NCI-H510A treated with DMSO at 0.1 percent for 48 hours (cell line): Measurements from ENCODE around the gene ITGA8.
"Not testable (repeated sequence)": the region's sequence is repeated elsewhere in the genome, so short reads cannot be mapped to it uniquely, and the experiment has no call there.

Experiments used
- DNase-seq: peaks from one replicate; lab custom pipeline; 2025; lab: John Stamatoyannopoulos, UW

The ITGA8 gene

DNA sequence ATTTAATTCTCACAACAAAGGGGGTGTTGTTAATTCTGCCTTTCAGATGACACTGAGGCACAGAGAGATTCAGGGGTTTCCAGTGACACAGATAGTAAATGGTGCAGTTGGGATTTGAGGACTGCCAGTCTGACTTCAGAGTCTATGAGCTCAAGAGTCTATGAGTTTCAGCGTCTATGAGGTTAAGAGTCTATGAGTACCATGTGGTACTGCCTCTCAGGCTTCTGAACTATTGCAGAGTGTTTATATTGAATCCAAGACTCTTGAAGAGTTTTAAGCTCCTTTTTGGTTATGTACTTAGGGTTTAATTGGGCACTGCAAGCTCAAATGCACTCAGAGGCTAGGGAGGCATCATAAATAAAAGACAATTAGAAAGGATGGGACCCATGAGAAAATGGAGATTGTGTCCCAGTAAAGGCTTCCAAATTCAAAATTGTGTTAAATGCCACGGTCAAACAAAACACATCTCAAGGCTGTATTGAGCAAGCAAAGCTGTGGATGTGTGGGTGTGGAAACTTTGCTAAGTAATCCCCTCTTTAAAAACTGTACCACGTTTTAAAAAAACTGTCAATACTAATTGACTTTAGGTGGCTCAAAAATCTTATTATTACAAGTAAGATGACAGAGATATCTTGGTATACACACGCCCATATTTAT, 224.7 kb downstream of the ITGA8 start:
- no peak for DNase-seq

DNA sequence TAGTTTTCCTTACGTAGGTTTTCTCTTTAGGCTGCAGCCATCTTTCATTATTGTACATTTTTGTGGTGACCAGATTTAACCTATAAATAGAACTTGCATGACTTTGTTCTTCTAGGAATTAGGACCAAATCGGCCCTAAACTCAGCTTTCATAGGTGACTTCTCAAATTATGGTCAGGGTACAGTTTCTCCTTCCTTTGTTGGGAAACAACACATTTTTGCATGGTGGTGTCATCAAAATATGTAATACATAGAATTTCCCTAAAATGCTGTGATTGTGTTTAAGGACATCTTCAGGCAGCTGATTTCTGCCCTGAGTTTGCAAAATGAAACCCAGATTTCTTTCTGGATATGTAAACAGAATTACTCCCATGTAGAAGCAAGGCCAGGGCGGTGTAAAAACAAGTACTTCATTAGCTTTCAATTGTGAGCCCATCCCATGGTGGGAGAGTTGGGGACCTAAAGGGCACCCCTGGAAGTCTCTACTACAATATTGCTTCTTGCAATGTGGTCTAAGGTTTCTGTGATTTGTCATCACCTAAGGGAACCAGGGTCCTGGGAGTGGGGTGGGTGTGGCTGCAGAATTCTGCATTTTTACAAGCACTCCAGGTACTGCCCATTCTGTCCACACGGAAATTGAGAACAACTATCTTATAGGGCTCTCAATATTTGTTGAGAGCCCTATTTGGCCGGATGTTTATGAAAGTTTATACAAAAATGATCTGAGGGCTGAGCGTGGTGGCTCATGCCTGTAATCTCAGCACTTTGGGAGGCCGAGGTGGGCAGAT, 227.7 kb downstream of the ITGA8 start:
- no peak for DNase-seq

DNA sequence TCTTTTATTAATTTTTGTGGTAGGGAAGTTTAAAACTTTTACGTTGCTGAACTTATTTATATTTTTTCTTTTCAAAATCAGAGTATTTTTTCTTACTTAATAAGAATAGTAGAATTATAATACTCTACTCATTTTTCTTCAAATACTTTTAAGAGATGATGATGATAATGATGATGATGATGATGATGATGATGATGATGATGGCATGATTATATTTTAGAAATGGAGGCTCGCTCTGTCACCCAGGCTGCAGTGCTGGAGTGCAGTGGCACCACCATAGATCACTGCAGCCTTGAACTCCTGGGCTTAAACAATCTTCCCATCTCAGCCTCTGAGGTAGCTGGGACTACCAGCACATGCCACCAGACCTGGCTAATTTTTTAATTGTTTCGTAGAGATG, 230.3 kb downstream of the ITGA8 start:
- no peak for DNase-seq

DNA sequence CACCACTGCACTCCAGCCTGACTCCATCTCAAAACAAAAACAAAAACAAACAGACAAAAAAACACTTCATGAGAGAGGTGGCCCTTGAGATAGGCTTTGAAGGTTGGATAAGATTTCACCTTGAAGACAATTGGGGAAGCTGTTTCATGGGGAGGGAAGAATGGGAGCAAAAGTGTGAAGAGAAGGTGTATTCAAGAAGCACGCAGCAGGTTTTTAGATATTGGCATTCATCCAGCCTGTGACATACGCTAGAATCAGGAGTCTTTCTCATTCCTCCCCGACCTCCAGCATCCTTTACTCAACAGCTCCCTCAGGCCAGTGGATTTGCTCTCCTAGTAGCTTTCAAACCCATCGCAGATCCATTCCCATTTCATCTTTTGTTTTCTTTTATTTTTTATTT, 232.3 kb downstream of the ITGA8 start:
- DNase-seq, result no peak

DNA sequence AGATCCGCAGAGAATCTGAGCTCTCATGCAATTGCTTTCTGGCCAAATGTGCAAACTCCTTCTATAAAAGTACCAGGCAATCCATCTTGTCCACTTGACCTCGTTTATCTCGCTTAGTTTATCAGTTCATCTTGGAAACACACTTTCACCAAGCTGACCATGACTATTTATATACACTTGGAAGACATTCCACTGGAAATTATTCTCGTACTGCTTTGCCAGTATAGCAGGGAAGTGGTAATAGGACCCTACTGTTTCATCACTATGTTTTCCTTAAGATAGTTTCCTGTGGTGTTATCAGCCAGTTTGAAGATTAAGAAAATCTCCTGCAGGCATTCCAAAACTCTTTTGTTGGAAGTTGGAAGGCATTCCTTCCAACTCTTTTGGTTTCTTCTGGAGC, 233.3 kb downstream of the ITGA8 start:
- no peak for DNase-seq

DNA sequence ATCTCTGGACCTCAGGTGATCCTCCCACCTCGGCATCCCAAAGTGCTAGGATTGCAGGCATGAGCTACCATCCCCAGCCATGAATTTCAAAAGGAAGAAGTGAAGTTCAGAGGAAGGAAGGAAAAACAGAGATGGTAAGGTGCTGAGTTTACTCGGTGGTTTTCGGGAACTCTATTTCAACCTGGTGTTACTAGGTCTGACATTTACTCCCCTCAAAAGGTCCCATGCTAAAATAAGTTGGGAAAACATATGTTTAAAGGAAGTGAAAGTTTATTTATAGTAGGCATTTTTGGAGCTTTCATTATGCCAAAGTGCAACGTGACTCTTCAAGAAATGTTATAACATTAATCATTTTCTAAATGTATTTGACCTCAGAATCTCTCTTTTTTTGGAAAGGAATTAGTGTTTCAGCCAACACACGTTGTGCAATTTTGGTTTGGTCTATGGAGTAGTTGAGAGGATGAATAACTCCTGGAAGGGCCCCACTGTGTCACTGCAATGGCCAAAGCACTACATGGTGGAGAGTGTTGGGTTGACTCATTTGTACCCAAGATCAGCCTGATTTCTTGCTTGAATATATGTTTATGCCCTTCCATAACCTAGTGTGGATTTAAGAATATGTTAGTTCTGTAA, 233.9 kb downstream of the ITGA8 start:
- no peak for DNase-seq

DNA sequence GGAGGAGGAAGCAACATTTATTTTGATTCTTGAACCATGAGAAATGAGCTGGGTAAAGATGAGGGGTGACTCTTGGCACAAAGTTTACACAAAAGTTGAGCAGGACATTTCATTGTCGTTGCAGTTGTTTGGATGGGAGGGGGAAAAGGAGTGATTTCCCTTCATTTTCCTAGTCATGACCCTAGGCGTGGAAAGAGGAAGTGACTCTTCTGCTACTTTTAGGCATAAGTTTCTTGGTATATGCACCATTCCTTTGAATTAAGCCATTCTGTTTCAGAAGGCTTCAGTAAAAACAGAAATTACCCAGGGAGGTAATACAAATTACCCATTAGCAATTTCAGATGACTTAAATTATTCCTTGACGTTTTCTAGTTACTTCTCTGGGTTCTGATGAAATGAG, 234.7 kb downstream of the ITGA8 start:
- DNase-seq, result no peak

DNA sequence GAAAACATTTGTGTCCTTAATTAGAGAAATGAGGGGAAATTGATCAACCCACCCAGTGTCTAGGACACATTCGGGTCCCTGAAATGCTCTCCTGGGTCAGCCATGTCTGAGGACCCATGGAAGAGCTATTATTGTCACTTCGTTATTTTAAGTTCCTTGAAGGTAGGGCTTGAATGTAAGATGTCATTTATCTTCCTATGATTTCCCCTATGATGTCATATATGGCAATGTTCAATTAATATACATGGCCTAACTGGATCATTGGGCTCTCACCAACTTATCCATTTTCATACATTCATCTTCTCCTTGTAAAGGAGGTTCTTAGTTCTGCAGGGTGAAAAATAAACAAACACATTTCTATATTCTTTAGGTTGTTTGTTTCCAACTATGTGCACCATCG, 235.6 kb downstream of the ITGA8 start:
- DNase-seq, result no peak

DNA sequence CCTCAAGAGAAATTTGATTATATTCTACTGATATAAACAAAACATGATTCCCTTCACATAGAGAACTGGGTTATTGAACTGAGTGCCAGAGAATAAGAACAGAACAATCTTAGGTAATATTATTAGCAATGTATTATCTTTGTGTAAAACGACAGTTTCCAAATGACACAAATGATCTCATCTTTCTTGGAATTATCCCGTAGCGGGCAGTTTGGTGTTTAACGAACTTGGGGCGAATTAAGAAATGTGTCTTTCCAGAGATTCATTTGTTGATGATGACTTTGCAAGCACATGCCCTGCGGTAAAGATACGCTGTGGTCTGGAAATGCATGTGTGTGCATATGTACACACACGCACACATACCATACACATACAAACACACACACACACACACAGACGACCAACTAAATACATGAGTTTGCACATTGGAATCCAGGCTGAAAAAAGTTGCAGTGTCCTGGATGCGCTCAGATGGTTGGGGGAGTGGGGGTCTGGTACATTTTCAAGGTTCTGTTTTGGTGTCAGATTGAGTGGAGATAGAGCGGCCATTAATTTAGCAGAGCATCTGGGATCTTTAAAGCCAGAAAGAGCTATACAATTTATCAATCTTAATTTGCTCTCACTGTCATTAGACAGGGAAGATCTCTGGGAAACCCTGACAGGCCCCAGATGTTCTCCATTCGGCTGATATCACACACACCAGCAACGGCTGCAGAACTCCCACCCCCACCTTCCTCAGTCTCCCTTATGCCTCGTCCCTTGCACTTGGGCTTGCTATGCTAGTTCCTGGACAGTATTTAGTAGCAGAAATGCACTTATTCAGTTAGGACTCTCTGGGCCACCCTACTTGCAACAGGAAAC, 236.3 kb downstream of the ITGA8 start:
- no peak for DNase-seq

DNA sequence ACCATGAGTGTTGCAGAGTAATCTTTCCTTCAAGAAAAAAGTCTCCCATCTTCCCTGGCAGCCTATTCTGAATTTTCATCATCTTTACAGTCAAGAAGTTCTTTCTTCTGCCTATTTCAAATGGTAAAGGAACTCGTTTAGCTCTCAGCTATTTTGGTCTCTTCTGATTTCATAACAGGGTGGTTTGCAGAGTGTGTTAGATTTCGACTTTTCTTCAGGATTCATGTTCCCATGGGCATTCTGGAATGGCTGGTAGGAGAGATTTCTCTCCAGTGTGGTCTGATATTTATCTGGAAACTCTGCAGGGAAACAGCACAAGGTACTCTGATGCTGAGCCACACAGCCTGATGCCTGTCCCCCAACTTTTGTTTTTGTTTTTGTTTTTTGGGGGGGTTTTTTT, 237.6 kb downstream of the ITGA8 start:
- no peak for DNase-seq

DNA sequence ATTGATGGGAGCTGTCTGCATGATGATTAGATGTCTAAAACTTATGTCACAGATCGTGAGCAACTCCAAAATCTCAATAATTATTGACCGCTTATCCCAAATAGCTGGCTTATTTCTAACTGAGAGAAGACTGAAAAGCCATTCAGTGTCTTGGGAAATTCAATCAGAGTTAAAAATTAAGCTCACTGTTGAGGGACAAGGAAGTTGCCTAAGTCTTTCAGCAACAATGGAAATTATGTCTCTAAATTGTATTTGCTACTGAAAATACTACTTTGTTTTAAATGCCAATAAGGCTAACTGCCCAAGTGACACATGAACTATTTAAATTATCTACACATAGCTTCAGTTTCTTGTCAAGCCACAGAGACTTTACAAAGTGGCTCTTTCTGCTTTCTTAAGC, 240.8 kb downstream of the ITGA8 start:
- DNase-seq, result no peak

DNA sequence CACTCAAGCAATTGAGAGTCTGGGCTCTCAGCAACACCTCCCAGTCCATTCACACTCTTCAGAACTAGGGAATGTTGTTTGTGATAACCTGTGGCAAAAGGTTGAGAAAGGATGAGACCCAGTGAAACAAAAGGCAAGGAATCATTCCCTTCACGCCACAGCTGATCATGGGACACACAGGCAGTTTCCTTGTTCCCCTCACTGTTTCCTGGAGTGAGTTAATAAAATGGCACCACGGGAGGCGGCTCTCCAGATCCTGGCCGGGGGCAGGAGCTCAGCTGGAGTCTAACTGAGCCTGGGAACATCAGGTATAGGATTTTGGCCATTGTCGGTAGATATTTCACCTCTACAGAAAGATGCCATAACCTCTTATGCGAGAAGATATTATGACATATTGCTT, 241.3 kb downstream of the ITGA8 start:
- no peak for DNase-seq

DNA sequence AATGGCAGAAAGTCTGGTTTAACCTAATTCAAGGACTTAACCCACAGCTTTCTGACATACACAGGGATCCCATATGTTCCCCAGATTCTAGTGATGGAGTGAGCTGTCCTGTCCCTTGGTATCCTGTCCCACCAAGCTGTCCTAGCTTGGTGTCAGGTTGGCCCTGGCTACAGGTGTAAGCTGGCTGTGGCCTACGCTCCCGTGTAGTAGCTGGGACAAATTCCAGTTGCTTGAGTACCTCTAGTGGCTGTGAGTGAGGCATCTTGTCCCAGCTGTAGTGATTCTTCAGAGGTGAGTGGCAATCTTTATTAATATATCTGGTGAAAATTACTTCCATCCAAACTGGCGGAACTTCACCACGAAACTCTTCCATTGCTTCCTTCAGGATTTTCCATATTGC, 243.4 kb downstream of the ITGA8 start:
- no peak for DNase-seq

DNA sequence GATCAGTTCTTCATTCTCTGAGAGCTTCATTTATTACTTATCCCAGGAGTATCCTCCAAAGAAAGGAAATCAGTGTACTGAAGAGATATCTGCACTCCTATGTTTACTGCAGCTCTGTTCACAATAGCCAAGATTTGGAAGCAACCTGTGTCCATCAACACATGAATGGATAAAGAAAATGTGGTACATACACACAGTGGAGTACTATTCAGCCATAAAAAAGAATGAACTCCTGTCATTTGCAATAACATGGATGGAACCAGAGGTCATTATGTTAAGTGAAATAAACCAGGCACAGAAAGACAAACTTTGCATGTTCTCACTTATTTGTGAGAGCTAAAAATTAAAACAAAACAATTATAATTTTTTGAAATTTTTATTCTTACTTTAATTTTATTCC, 244.3 kb downstream of the ITGA8 start:
- not testable (repeated sequence) for DNase-seq

DNA sequence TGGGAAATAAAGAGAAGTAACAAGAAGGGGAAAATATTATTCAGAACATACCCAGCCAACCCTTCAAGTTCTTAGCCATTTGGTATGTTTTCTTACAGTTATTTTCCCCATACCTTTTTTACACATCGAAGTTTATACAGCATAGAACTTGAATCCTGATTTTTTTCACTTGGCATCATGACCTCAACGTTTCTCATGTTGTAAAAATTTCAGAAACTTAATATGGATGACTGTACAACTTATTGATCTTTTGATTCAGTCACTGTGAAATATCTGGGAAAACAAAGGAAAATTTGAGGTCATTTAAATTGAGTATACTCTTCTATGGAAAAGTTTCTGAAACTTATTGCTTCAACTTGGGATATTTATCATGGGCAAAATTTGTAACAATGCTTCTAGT, 245.1 kb downstream of the ITGA8 start:
- no peak for DNase-seq

DNA sequence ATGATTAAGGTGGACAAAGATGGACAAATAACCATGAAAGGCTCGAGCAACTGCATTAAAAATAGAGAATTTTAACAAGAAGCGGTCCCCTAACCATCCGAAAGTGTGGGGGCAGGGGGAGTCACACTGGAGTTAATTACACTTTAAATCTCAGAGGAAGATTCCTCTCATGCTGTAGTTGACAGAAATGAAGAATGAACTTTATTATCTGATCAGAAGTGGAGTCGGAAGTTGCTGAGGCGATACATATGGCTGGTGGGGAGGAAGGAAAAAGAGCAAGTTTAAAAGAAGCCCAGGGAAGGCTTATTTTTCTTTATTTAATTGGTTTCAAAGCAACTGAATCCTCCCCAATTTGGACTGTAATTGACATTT, 246.3 kb downstream of the ITGA8 start:
- no peak for DNase-seq

DNA sequence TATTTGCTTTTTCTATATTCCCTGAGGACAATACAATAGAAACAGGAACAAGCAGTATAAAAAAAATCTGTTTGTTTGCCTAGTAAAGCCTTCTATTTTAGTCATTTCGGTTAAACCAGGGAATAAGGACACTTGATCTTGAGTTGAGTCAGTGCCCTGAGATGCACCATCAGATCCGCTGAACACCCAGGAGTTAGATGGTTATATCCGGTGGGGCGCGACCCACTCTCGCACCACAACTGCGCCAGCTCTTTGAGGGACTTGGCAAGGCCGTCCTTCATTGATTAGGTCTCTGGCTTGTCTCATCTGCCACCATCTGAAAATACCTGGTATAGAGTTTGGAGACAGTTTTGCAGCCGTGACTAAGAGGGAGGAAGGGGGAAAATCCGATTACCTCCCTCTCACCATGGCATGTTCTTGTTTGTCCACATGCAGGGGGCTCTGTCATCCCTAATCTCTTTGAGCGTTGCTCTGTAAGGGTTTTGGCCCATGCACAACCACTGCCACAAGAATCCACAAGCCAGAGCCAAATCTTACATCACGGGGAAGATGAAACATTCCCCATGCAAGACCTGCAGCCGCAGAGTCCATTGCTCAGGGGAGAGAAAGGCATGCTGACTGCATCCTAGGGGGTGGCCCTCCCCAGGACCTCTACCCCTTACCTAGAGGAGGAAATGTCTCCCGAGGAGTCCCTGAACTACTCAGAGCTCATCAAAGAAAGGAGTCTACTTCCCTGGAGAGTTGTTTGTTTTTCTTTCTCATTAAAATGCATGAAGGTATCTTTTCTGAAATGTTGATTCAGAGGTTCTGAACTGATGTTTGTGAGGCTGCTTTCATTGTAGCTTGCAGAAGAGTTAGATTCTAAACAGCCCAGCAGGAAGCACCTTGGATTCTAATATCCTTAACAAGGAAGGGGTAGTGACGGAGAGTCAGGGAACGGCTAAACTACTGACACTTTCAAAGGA, 247.0 kb downstream of the ITGA8 start:
- DNase-seq, result no peak

DNA sequence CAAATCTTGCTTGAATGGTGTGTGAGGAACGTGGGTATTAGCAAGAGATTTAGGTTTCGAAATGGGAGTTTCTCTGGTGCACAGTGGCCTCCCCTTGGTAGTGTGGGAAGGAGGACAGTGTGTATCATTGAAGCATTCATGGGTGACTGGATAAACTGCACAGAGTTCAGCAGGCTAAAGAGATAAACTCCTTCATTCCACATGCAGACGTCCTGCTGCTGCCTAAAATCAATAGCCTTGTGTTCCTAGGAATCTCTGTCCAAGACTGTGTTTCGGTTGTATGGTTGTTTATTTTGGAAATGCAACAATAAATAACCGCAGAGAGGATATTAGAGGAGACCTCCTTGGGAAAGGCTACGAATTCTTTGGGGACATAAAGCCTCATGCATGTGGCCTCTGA, 247.7 kb downstream of the ITGA8 start:
- DNase-seq, result no peak

DNA sequence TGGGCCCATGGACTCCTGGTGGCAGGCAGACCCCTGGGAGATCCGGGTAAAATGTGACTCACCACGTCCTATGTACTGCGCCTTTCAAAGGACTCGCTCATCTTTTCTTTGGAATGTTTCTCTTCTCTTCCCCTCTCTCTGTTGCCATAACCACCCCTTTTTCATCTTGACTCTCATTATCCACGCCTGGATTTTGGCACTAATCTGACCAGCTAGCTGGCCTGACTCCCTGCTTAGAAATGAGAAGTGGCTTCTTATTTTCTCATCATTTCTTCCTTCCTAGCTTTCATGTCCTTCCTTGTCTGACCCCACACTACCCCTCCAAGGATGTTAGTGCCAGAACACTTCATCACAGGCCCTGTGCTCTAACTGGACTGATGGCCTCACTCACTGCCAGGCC, 250.6 kb downstream of the ITGA8 start:
- DNase-seq, result no peak

DNA sequence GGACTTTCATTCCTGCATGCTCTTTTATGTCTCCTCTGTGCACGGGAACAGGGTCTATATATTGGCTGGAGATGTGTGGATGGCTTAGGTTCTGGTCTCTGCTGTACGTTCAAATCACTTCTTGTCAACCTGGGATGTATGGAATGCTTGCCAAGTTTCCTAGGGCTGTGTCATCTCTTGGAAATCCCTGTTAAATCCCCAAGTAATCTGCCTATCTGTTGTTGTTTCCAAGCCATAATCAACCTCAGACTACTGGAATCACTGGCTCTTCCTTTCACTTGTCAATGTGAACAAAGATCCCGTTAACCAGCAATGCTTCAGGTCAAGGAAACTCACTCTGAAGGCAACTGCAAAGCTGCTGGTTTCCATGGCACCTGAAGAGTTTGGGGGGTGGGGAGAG, 255.3 kb downstream of the ITGA8 start:
- DNase-seq, result no peak
